Keratinocyte (primary cell): ENCODE data around the gene BMF. TPM values are rescaled to one million over a fixed set of nuclear protein-coding genes. Genes with fewer than 3 reads are reported as not detected.
"Not testable (repeated sequence)": the region's sequence is repeated elsewhere in the genome, so short reads cannot be mapped to it uniquely, and the experiment has no call there.

Experiments
- DNase-seq: peaks from one replicate; pipeline ENCODE4 v3.0.0-alpha.2; 2011; ENCODE audit warnings: low read depth, missing footprints, low spot score
- FAIRE-seq: peaks from 2 replicates; lab custom pipeline; 2011; peaks lifted over from hg19 to GRCh38; lab: Jason Lieb, UNC
- H2AFZ ChIP-seq: 2 replicates; pipeline ENCODE4 v1.6.0; 2012; ENCODE audit warnings: low read length, control low read depth, inconsistent platforms; ENCODE audit not compliant: control insufficient read depth
- H3K27ac ChIP-seq: 2 replicates; pipeline ENCODE4 v1.5.1; 2011; ENCODE audit warnings: low read length; ENCODE audit not compliant: control insufficient read depth, insufficient read depth
- H3K27me3 ChIP-seq: 3 replicates; pipeline ENCODE4 v1.6.0; 2011; ENCODE audit warnings: low read length; ENCODE audit not compliant: control insufficient read depth, insufficient read depth; ENCODE audit errors: extremely low read depth
- H3K36me3 ChIP-seq, 2 experiments: 2 replicates in 1 of 2; 3 replicates in 1 of 2; pipeline ENCODE4 v1.5.1; 2011; ENCODE audit warnings: low read length in 2 of 2, mild to moderate bottlenecking in 1 of 2; ENCODE audit not compliant: control insufficient read depth in 2 of 2, insufficient read depth in 2 of 2; ENCODE audit errors: extremely low read depth in 1 of 2
- H3K4me1 ChIP-seq: 3 replicates; pipeline ENCODE4 v1.5.1; 2011; ENCODE audit warnings: low read length; ENCODE audit not compliant: control insufficient read depth, insufficient read depth; ENCODE audit errors: extremely low read depth
- H3K4me2 ChIP-seq: 3 replicates; pipeline ENCODE4 v1.6.0; 2011; ENCODE audit warnings: low read depth, low read length; ENCODE audit not compliant: control insufficient read depth, insufficient read depth; ENCODE audit errors: extremely low read depth
- H3K4me3 ChIP-seq, 3 experiments: fragments of 200-600 bp in 1 of 3; sonication (generic) in 1 of 3; 2 replicates in 2 of 3; 3 replicates in 1 of 3; pipeline ENCODE4 v1.5.1; 2011 to 2016; ENCODE audit warnings: low read length in 3 of 3, mild to moderate bottlenecking in 3 of 3, control low read depth in 2 of 3, inconsistent platforms in 1 of 3, low read depth in 1 of 3, mixed read lengths in 1 of 3, mixed run types in 1 of 3, moderate library complexity in 1 of 3; ENCODE audit not compliant: control insufficient read depth in 2 of 3, insufficient read depth in 2 of 3; ENCODE audit errors: extremely low read depth in 1 of 3
- H3K79me2 ChIP-seq: 2 replicates; pipeline ENCODE4 v1.6.0; 2012; ENCODE audit warnings: low read length; ENCODE audit not compliant: control insufficient read depth, insufficient read depth
- H3K9ac ChIP-seq: 3 replicates; pipeline ENCODE4 v1.6.0; 2011; ENCODE audit warnings: low read length; ENCODE audit not compliant: control insufficient read depth, insufficient read depth; ENCODE audit errors: extremely low read depth
- H3K9me1 ChIP-seq: 3 replicates; pipeline ENCODE4 v1.6.0; 2011; ENCODE audit warnings: low read length; ENCODE audit not compliant: control insufficient read depth, insufficient read depth; ENCODE audit errors: extremely low read depth
- H3K9me3 ChIP-seq: 2 replicates; pipeline ENCODE4 v1.5.1; 2012; ENCODE audit warnings: low read depth, low read length; ENCODE audit not compliant: control insufficient read depth
- H4K20me1 ChIP-seq: 3 replicates; pipeline ENCODE4 v1.6.0; 2011; ENCODE audit warnings: low read length; ENCODE audit not compliant: control insufficient read depth, insufficient read depth; ENCODE audit errors: extremely low read depth
- EZH2 ChIP-seq: IDR thresholded peaks from one replicate; pipeline ENCODE4 v1.6.1; 2012; ENCODE audit warnings: inconsistent platforms, mild to moderate bottlenecking, low read length, moderate library complexity
- dilution Hi-C: fragments of 300-500 bp; cut with MboI; formaldehyde crosslinking; loops from one replicate; pipeline ENCODE4 v1.7.0; 2020; ENCODE audit warnings: low sequenced_read_pairs; ENCODE audit not compliant: extremely low pct_ligation_motif_present
- polyA plus RNA-seq, 5 experiments: library from polyadenylated mRNA; depleted of rRNA in 3 of 5; stranded (reverse) in 3 of 5; stranded (forward) in 1 of 5; unstranded in 1 of 5; fragments of >200 nt; gene quantifications; 1 replicate in 1 of 5; 2 replicates in 3 of 5; 3 replicates in 1 of 5; pipeline versions ENCODE4 v1.2.1 to v1.2.3, GENCODE V29; 2011 to 2012; ENCODE audit warnings: missing spikeins in 2 of 5, low read depth in 1 of 5, low replicate concordance in 1 of 5
- TF ChIP-seq, protein P1 (sequence below), 3 experiments: IDR thresholded peaks in 1 of 3; conservative IDR thresholded peaks in 1 of 3; optimal IDR thresholded peaks in 1 of 3; 2 replicates in 2 of 3; 3 replicates in 1 of 3; pipeline versions ENCODE3 to v1.5.1; 2011; ENCODE audit warnings: low read length in 3 of 3, mild to moderate bottlenecking in 3 of 3, moderate library complexity in 2 of 3, control low read depth in 1 of 3, inconsistent platforms in 1 of 3; ENCODE audit not compliant: insufficient read depth in 2 of 3; ENCODE audit errors: extremely low read depth in 1 of 3

Gene BMF
- polyA plus RNA-seq, 1 donor (not counting 4 experiments of a cell fraction or from before 2014, with no cell fraction given) = 0.13 TPM

- dilution Hi-C loops = no loop called here
- no peak for TF ChIP-seq EZH2
- TF ChIP-seq, protein P1, sequence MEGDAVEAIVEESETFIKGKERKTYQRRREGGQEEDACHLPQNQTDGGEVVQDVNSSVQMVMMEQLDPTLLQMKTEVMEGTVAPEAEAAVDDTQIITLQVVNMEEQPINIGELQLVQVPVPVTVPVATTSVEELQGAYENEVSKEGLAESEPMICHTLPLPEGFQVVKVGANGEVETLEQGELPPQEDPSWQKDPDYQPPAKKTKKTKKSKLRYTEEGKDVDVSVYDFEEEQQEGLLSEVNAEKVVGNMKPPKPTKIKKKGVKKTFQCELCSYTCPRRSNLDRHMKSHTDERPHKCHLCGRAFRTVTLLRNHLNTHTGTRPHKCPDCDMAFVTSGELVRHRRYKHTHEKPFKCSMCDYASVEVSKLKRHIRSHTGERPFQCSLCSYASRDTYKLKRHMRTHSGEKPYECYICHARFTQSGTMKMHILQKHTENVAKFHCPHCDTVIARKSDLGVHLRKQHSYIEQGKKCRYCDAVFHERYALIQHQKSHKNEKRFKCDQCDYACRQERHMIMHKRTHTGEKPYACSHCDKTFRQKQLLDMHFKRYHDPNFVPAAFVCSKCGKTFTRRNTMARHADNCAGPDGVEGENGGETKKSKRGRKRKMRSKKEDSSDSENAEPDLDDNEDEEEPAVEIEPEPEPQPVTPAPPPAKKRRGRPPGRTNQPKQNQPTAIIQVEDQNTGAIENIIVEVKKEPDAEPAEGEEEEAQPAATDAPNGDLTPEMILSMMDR (optimal IDR thresholded peaks at IDR 0.05 in 1 of 3, IDR thresholded peaks at IDR 0.05 in 1 of 3, conservative IDR thresholded peaks at IDR 0.05 in 1 of 3; ENCODE audit: extremely low read depth in 1 of 3, insufficient read depth in 2 of 3, low read length in 3 of 3) = peak in 1 of 3 experiments; percentile 10
- no peak overlapping the region for H3K4me2 ChIP-seq
- no peaks in the 10 kb centered on the region for H4K20me1 ChIP-seq
- H2AFZ ChIP-seq = no peak overlapping the region
- DNase-seq (no peak), FAIRE-seq (no peak)
- no peak overlapping the region for H3K9ac ChIP-seq
- H3K79me2 ChIP-seq = no peaks in the 10 kb centered on the region
- no peaks in the 10 kb centered on the region for H3K36me3 ChIP-seq
- H3K27me3 ChIP-seq = no peaks in the 10 kb centered on the region
- H3K9me3 ChIP-seq = no peaks in the 10 kb centered on the region
- H3K4me1 ChIP-seq = no peaks in the 10 kb centered on the region
- H3K27ac ChIP-seq = no peak overlapping the region
- H3K9me1 ChIP-seq = no peaks in the 10 kb centered on the region
- H3K4me3 ChIP-seq = no peak overlapping the region
Measured at GRCh38 chr15:40137303-40138200, 28.9 kb upstream of the BMF start.

GRCh38 chr15:40136470-40137302 lies 28.0 kb upstream of the BMF start:
- Histone ChIP-seq H3K79me2 (no peaks in the 10 kb centered on the region), H3K27me3 (no peaks in the 10 kb centered on the region), H3K9ac (no peak overlapping the region), H4K20me1 (no peaks in the 10 kb centered on the region), H2AFZ (no peak overlapping the region), H3K9me1 (no peaks in the 10 kb centered on the region), H3K9me3 (no peaks in the 10 kb centered on the region), H3K4me2 (no peak overlapping the region), H3K36me3 (no peaks in the 10 kb centered on the region), H3K4me1 (no peaks in the 10 kb centered on the region), H3K27ac (no peak overlapping the region), H3K4me3 (no peak overlapping the region)
- FAIRE-seq = no peak
- TF ChIP-seq, protein P1 (optimal IDR thresholded peaks at IDR 0.05 in 1 of 3, IDR thresholded peaks at IDR 0.05 in 1 of 3, conservative IDR thresholded peaks at IDR 0.05 in 1 of 3; ENCODE audit: extremely low read depth in 1 of 3, insufficient read depth in 2 of 3, low read length in 3 of 3) = no peak
- TF ChIP-seq EZH2 = no peak
- dilution Hi-C loops = no loop called here
- no peak for DNase-seq

DNA sequence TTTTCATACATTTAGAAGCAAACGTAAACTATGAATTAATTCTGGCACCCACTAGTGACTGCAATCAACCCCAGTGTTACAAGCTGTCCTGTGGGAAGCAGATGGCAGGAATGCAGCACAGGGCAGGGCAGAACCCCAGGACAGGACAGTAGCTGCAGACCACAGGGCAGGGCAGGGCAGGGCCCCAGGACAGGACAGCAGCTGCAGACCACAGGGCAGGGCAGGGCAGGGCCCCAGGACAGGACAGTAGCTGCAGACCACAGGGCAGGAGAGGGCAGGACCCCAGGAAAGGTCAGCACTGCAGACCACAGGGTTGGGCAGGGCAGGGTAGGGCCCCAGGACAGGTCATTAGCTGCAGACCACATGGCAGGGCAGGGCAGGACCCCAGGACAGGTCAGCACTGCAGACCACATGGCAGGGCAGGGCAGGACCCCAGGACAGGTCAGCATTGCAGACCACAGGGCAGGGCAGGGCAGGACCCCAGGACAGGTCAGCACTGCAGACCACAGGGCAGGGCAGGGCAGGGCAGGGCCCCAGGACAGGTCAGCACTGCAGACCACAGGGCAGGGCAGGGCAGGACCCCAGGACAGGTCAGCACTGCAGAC lies 27.3 kb upstream of the BMF start:
- H3K4me1 ChIP-seq, H4K20me1 ChIP-seq, H3K9me3 ChIP-seq, H3K79me2 ChIP-seq, H3K27me3 ChIP-seq, FAIRE-seq, H2AFZ ChIP-seq, H3K4me3 ChIP-seq, dilution Hi-C loops, H3K9ac ChIP-seq, H3K27ac ChIP-seq, DNase-seq, H3K9me1 ChIP-seq, H3K36me3 ChIP-seq, H3K4me2 ChIP-seq: not testable (repeated sequence)
